ENCODE results near the gene EFCAB5.
"Not testable (repeated sequence)": the region's sequence is repeated elsewhere in the genome, so short reads cannot be mapped to it uniquely, and the experiment has no call there.

Gene EFCAB5

DNA sequence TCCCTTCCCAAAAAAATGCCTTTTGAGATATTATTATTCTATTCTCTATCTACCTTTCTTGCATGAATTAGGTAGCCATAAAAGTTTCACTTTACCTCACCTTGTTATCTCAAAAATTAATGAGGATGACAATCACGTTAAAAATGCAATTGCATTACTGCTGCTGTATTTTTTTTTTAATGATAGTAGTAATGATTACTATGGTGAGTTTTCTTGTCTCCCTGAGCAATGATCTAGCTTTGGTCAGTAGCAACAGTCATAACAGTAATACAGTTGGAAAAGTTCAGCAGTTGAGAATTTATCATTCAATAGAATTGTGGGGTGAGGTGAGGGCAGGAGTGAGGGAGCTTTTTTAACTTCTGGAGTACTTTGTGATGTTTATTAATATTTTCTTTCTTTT is at the start of gene EFCAB5:
Gene EFCAB5 (plus strand): TSS at position 301 of the 400 bp plus-strand sequence. CDS start 163 bp downstream, outside the sequence.
- Mint-ChIP-seq H3K9me3 (no peaks in the 10 kb centered on the region), H3K4me1 (ENCODE audit: low read depth) (peaks cover 6% of the 10 kb centered on the region), H3K27me3 (no peaks in the 10 kb centered on the region), H3K27ac (no peak within 1 kb of the TSS), H3K4me3 (no peak within 1 kb of the TSS), H3K36me3 (ENCODE audit: low read depth) (no peaks in the 10 kb centered on the region)
- no peak for DNase-seq

GRCh38 chr17:29892201-29892600 is 49.2 kb upstream of the EFCAB5 start:
- no peak overlapping the region for H3K4me3 Mint-ChIP-seq
- no peak for DNase-seq
- no peaks in the 10 kb centered on the region for H3K27me3 Mint-ChIP-seq
- H3K4me1 Mint-ChIP-seq (ENCODE audit: low read depth) = peaks cover 22% of the 10 kb centered on the region
- H3K27ac Mint-ChIP-seq = no peak overlapping the region
- peaks cover 7% of the 10 kb centered on the region for H3K9me3 Mint-ChIP-seq
- peaks cover 12% of the 10 kb centered on the region for H3K36me3 Mint-ChIP-seq (ENCODE audit: low read depth)

DNA sequence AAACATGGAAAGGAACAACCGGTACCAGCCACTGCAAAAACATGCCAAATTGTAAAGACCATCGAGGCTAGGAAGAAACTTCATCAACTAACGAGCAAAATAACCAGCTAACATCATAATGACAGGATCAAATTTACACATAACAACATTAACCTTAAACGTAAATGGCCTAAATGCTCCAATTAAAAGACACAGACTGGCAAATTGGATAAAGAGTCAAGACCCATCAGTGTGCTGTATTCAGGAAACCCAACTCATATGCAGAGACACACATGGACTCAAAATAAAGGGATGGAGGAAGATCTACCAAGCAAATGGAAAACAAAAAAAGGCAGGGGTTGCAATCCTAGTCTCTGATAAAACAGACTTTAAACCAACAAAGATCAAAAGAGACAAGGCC is 44.3 kb upstream of the EFCAB5 start:
- H3K27me3 Mint-ChIP-seq; H3K36me3 Mint-ChIP-seq (ENCODE audit: low read depth); H3K27ac Mint-ChIP-seq; DNase-seq; H3K9me3 Mint-ChIP-seq; H3K4me3 Mint-ChIP-seq: not testable (repeated sequence)
- peaks cover 22% of the 10 kb centered on the region for H3K4me1 Mint-ChIP-seq (ENCODE audit: low read depth)

GRCh38 chr17:29903471-29903870 is 38.0 kb upstream of the EFCAB5 start:
- peaks cover 12% of the 10 kb centered on the region for H3K36me3 Mint-ChIP-seq (ENCODE audit: low read depth)
- H3K27ac Mint-ChIP-seq = no peak overlapping the region
- no peaks in the 10 kb centered on the region for H3K27me3 Mint-ChIP-seq
- no peak for DNase-seq
- no peak overlapping the region for H3K4me3 Mint-ChIP-seq
- H3K9me3 Mint-ChIP-seq = peaks cover 5% of the 10 kb centered on the region
- peaks cover 37% of the 10 kb centered on the region for H3K4me1 Mint-ChIP-seq (ENCODE audit: low read depth)

- Mint-ChIP-seq H3K9me3 (peaks cover 5% of the 10 kb centered on the region), H3K27ac (no peak overlapping the region), H3K27me3 (no peaks in the 10 kb centered on the region), H3K36me3 (ENCODE audit: low read depth) (peaks cover 12% of the 10 kb centered on the region), H3K4me3 (no peak overlapping the region), H3K4me1 (ENCODE audit: low read depth) (peaks cover 49% of the 10 kb centered on the region)
- DNase-seq = no peak
These were observed 36.2 kb upstream of the EFCAB5 start for GRCh38 chr17:29905086-29905878.

DNA sequence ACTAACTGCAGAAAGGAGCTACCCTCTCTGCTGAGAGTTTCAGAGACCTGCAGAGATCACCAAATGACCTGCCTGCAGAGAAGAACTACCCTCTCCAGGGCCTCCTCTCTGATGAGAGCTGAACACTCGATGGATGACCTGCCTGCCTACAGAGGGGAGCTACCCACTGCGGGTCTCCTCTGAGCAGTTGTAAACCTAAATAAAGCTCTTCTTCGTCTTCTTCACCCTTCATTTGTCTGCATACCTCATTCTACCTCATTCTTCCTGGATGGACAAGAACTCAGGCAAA is 35.6 kb upstream of the EFCAB5 start:
- no peak overlapping the region for H3K27ac Mint-ChIP-seq
- peaks cover 49% of the 10 kb centered on the region for H3K4me1 Mint-ChIP-seq (ENCODE audit: low read depth)

DNA sequence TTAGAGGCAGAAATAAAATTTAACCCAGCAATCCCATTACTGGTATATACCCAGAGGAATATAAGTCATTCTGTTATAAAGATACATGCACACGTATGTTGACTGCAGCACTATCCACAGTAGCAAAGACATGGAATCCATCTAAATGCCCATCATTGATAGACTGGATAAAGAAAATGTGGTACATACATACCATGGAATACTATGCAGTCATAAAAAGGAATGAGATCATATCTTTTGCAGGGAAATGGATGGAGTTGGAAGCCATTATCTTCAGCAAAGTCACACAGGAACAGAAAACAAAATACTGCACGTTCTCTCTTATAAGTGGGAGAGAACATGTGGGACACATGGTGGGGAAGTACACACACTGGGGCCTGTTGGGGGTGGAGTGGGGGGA is 34.5 kb upstream of the EFCAB5 start:
- no peaks in the 10 kb centered on the region for H3K27me3 Mint-ChIP-seq
- peaks cover 5% of the 10 kb centered on the region for H3K9me3 Mint-ChIP-seq
- peaks cover 45% of the 10 kb centered on the region for H3K4me1 Mint-ChIP-seq (ENCODE audit: low read depth)
- H3K27ac Mint-ChIP-seq = no peak overlapping the region
- H3K36me3 Mint-ChIP-seq (ENCODE audit: low read depth) = peaks cover 12% of the 10 kb centered on the region
- DNase-seq = no peak
- no peak overlapping the region for H3K4me3 Mint-ChIP-seq

More for the DNA sequence above, 35.6 kb upstream of the EFCAB5 start:
- no peak for DNase-seq
- Mint-ChIP-seq H3K4me3 (no peak overlapping the region), H3K9me3 (peaks cover 5% of the 10 kb centered on the region), H3K27me3 (no peaks in the 10 kb centered on the region), H3K36me3 (ENCODE audit: low read depth) (peaks cover 12% of the 10 kb centered on the region)

- no peak overlapping the region for H3K4me3 Mint-ChIP-seq
- no peak for DNase-seq
- H3K27ac Mint-ChIP-seq = no peak overlapping the region
- peaks cover 5% of the 10 kb centered on the region for H3K9me3 Mint-ChIP-seq
- peaks cover 14% of the 10 kb centered on the region for H3K36me3 Mint-ChIP-seq (ENCODE audit: low read depth)
- H3K27me3 Mint-ChIP-seq = no peaks in the 10 kb centered on the region
- H3K4me1 Mint-ChIP-seq (ENCODE audit: low read depth) = peaks cover 30% of the 10 kb centered on the region
These were observed 32.0 kb upstream of the EFCAB5 start for GRCh38 chr17:29909236-29910003.

- H3K36me3 Mint-ChIP-seq (ENCODE audit: low read depth) = peaks cover 2% of the 10 kb centered on the region
- H3K27ac Mint-ChIP-seq = no peak overlapping the region
- peaks cover under 1% of the 10 kb centered on the region for H3K9me3 Mint-ChIP-seq
- H3K4me1 Mint-ChIP-seq (ENCODE audit: low read depth) = peaks cover 36% of the 10 kb centered on the region
- no peak overlapping the region for H3K4me3 Mint-ChIP-seq
- DNase-seq = no peak
- H3K27me3 Mint-ChIP-seq = no peaks in the 10 kb centered on the region
These were observed 29.7 kb upstream of the EFCAB5 start for GRCh38 chr17:29911641-29912177.

- Mint-ChIP-seq H3K36me3 (ENCODE audit: low read depth) (peaks cover 2% of the 10 kb centered on the region), H3K27ac (no peak overlapping the region), H3K9me3 (no peaks in the 10 kb centered on the region), H3K4me1 (ENCODE audit: low read depth) (peaks cover 40% of the 10 kb centered on the region), H3K27me3 (no peaks in the 10 kb centered on the region), H3K4me3 (no peak overlapping the region)
- DNase-seq = no peak
These were observed 26.5 kb upstream of the EFCAB5 start for GRCh38 chr17:29914819-29915537.

GRCh38 chr17:29918016-29918415 is 23.4 kb upstream of the EFCAB5 start:
- Mint-ChIP-seq H3K27me3 (no peaks in the 10 kb centered on the region), H3K9me3 (no peaks in the 10 kb centered on the region), H3K4me3 (no peak overlapping the region), H3K4me1 (ENCODE audit: low read depth) (peaks cover 36% of the 10 kb centered on the region), H3K36me3 (ENCODE audit: low read depth) (peaks cover 4% of the 10 kb centered on the region), H3K27ac (no peak overlapping the region)
- DNase-seq = no peak

DNA sequence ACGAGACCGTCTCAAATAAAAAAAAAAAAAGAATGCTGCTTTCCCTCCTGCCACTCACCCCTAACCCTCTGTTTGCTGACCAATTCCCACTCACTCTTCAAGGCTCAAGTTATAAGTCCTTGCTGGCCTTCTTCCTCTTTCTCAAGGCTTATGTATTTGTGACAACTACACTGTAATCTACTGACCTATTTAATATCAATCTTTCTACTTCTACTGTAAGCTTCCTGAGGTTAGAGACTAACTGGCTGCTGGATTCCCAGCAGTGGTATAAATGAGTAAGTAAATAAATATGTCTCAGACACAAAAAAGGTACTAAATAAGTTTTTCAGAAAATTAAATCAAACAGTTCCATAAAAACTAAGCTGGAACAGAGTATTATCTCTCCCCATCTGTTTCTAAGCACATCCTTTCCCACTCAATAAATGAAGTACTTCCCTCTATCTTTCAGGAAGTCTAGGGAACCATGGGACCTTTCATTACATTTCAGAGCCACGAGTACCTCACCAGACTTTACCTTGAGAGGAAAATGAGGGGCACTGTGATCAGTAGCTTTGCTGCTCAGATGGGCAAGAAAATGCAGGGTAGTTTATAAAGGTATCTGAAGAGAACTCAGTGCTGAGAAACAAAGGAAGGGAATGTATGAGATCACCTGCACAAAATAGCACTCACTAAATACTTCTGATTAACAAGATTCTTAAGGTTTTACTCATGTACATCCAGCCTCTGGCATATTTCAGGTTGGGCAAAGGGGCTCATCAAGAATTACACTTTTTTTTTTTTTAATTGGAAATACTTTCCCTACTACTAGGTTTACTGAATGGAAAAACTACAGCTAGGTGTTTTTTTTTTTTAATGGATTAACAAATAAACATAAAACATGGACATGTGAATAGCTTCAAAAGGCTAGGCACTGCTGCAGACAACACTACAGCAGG is 22.2 kb upstream of the EFCAB5 start:
- peaks cover 2% of the 10 kb centered on the region for H3K36me3 Mint-ChIP-seq (ENCODE audit: low read depth)
- no peak for DNase-seq
- H3K27me3 Mint-ChIP-seq = no peaks in the 10 kb centered on the region
- H3K27ac Mint-ChIP-seq = no peak overlapping the region
- H3K4me1 Mint-ChIP-seq (ENCODE audit: low read depth) = peaks cover 41% of the 10 kb centered on the region
- H3K9me3 Mint-ChIP-seq = no peaks in the 10 kb centered on the region
- H3K4me3 Mint-ChIP-seq = no peak overlapping the region

DNA sequence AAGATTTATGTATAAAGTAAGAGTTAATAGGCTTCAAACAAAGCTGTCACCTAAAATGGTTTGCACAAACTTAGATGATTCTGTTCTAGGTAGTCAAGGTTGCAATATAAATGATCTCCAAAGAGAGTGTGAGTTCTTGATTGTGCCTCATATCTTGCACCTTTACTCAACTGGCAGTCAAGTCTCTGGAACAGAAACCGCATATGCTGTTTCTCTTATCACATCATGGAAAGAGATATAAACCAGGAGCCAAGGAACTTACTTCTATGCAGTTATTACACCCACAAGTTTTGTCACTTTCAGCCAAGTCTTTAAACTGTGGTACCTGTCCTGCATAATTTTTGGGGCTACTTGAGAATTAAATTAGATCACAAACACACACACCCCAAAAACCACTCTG is 16.6 kb upstream of the EFCAB5 start:
- no peaks in the 10 kb centered on the region for H3K9me3 Mint-ChIP-seq
- no peak overlapping the region for H3K4me3 Mint-ChIP-seq
- H3K36me3 Mint-ChIP-seq (ENCODE audit: low read depth) = peaks cover 18% of the 10 kb centered on the region
- peaks cover 43% of the 10 kb centered on the region for H3K4me1 Mint-ChIP-seq (ENCODE audit: low read depth)
- H3K27ac Mint-ChIP-seq = no peak overlapping the region
- H3K27me3 Mint-ChIP-seq = no peaks in the 10 kb centered on the region
- no peak for DNase-seq

DNA sequence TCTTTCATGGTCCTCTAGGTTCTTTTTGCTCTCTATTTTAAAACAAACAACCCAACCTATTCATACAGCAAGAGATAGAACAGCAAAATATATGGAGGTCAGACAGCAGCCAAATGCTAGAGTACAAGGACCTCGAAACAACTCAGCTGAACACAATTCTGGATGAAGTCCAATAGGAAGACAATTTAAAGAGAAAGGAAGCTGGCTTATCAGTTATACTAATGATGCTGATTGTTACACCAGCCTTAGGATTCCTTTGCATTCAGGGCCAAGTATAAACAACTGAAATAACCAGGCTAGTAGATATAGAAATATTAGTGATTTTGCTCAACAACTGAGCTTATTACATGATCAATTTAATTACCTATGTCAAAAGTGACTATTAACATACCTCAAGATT is 13.9 kb upstream of the EFCAB5 start:
- H3K9me3 Mint-ChIP-seq = no peaks in the 10 kb centered on the region
- peaks cover 37% of the 10 kb centered on the region for H3K4me1 Mint-ChIP-seq (ENCODE audit: low read depth)
- H3K36me3 Mint-ChIP-seq (ENCODE audit: low read depth) = peaks cover 19% of the 10 kb centered on the region
- no peaks in the 10 kb centered on the region for H3K27me3 Mint-ChIP-seq
- no peak for DNase-seq
- no peak overlapping the region for H3K4me3 Mint-ChIP-seq
- H3K27ac Mint-ChIP-seq = no peak overlapping the region
